Measurements from ENCODE around the gene PFDN1. TPM values are rescaled to one million over a fixed set of nuclear protein-coding genes. Genes with fewer than 3 reads are reported as not detected.
A peak's percentile ranks its signal among the peaks of the same experiment; 100 is the strongest.

Gene PFDN1
- polyA plus RNA-seq, 1 donor (not counting 4 experiments of a cell fraction or from before 2014, with no cell fraction given) = 79.0 TPM

- dilution Hi-C loops (cut with MboI; ENCODE audit: extremely low pct_ligation_motif_present, low sequenced_read_pairs) = loop anchor here (10.0 kb wide), 1 partner anchor 47 kb away; no protein-coding TSS in a partner anchor
- DNase-seq (ENCODE audit: low read depth, low spot score) = no peak
Observed at GRCh38 chr5:140312067-140312790, 9.3 kb upstream of the PFDN1 start.

GRCh38 chr5:140311011-140311467 lies 8.1 kb upstream of the PFDN1 start:
- Histone ChIP-seq H3K79me2 (ENCODE audit: control insufficient read depth, insufficient read depth, low read length) (no peaks in the 10 kb centered on the region), H3K9me1 (ENCODE audit: control insufficient read depth, extremely low read depth, insufficient read depth, low read length) (no peaks in the 10 kb centered on the region), H3K27ac (ENCODE audit: control insufficient read depth, insufficient read depth, low read length) (peak overlapping the region; percentile 74), H3K9ac (ENCODE audit: control insufficient read depth, extremely low read depth, insufficient read depth, low read length) (no peak overlapping the region), H3K4me1 (ENCODE audit: control insufficient read depth, extremely low read depth, insufficient read depth, low read length) (peaks cover 33% of the 10 kb centered on the region), H3K27me3 (ENCODE audit: control insufficient read depth, extremely low read depth, insufficient read depth, low read length) (no peaks in the 10 kb centered on the region), H3K4me2 (ENCODE audit: control insufficient read depth, extremely low read depth, insufficient read depth, low read depth, low read length) (peak overlapping the region; percentile 69), H4K20me1 (ENCODE audit: control insufficient read depth, extremely low read depth, insufficient read depth, low read length) (no peaks in the 10 kb centered on the region), H2AFZ (ENCODE audit: control insufficient read depth, low read length) (no peak overlapping the region), H3K36me3 (ENCODE audit: control insufficient read depth in 2 of 2, extremely low read depth in 1 of 2, insufficient read depth in 2 of 2, low read length in 2 of 2) (no peaks in the 10 kb centered on the region), H3K4me3 (ENCODE audit: control insufficient read depth in 2 of 3, extremely low read depth in 1 of 3, insufficient read depth in 2 of 3, low read depth in 1 of 3, low read length in 3 of 3) (no peak overlapping the region), H3K9me3 (ENCODE audit: control insufficient read depth, low read depth, low read length) (no peaks in the 10 kb centered on the region)
- peak; percentile 85 for FAIRE-seq
- TF ChIP-seq CTCF (optimal IDR thresholded peaks at IDR 0.05 in 1 of 3, IDR thresholded peaks at IDR 0.05 in 1 of 3, conservative IDR thresholded peaks at IDR 0.05 in 1 of 3; ENCODE audit: extremely low read depth in 1 of 3, insufficient read depth in 2 of 3, low read length in 3 of 3) (no peak), EZH2 (IDR thresholded peaks at IDR 0.05; ENCODE audit: low read length) (no peak)
- dilution Hi-C loops (cut with MboI; ENCODE audit: extremely low pct_ligation_motif_present, low sequenced_read_pairs) = loop anchor here (10.0 kb wide), 1 partner anchor 46 kb away; no protein-coding TSS in a partner anchor
- no peak for DNase-seq (ENCODE audit: low read depth, low spot score)

More at GRCh38 chr5:140312067-140312790, 9.3 kb upstream of the PFDN1 start:
- Histone ChIP-seq H3K27me3 (ENCODE audit: control insufficient read depth, extremely low read depth, insufficient read depth, low read length) (no peaks in the 10 kb centered on the region), H3K9me3 (ENCODE audit: control insufficient read depth, low read depth, low read length) (no peaks in the 10 kb centered on the region), H3K4me3 (ENCODE audit: control insufficient read depth in 2 of 3, extremely low read depth in 1 of 3, insufficient read depth in 2 of 3, low read depth in 1 of 3, low read length in 3 of 3) (no peak overlapping the region), H3K9me1 (ENCODE audit: control insufficient read depth, extremely low read depth, insufficient read depth, low read length) (no peaks in the 10 kb centered on the region), H3K27ac (ENCODE audit: control insufficient read depth, insufficient read depth, low read length) (peak overlapping the region; percentile 74), H3K4me1 (ENCODE audit: control insufficient read depth, extremely low read depth, insufficient read depth, low read length) (peaks cover 34% of the 10 kb centered on the region), H3K79me2 (ENCODE audit: control insufficient read depth, insufficient read depth, low read length) (no peaks in the 10 kb centered on the region), H3K9ac (ENCODE audit: control insufficient read depth, extremely low read depth, insufficient read depth, low read length) (peak overlapping the region; percentile 50), H3K36me3 (ENCODE audit: control insufficient read depth in 2 of 2, extremely low read depth in 1 of 2, insufficient read depth in 2 of 2, low read length in 2 of 2) (no peaks in the 10 kb centered on the region), H3K4me2 (ENCODE audit: control insufficient read depth, extremely low read depth, insufficient read depth, low read depth, low read length) (peak overlapping the region; percentile 69), H2AFZ (ENCODE audit: control insufficient read depth, low read length) (peak overlapping the region; percentile 32), H4K20me1 (ENCODE audit: control insufficient read depth, extremely low read depth, insufficient read depth, low read length) (no peaks in the 10 kb centered on the region)
- TF ChIP-seq CTCF (optimal IDR thresholded peaks at IDR 0.05 in 1 of 3, IDR thresholded peaks at IDR 0.05 in 1 of 3, conservative IDR thresholded peaks at IDR 0.05 in 1 of 3; ENCODE audit: extremely low read depth in 1 of 3, insufficient read depth in 2 of 3, low read length in 3 of 3) (no peak), EZH2 (IDR thresholded peaks at IDR 0.05; ENCODE audit: low read length) (no peak)
- peak; percentile 88 for FAIRE-seq

Measured in keratinocyte (primary cell).